HPDE6-E6E7 (cell line): ENCODE measurements around the gene DNAH17.
"Not testable (repeated sequence)": the region's sequence is repeated elsewhere in the genome, so short reads cannot be mapped to it uniquely, and the experiment has no call there.

Source experiments
- DNase-seq: peaks from one replicate; pipeline ENCODE4 v3.0.0; 2011; ENCODE audit warnings: missing footprints; ENCODE audit errors: extremely low spot score

Gene DNAH17

GRCh38 chr17:78477913-78478756, 99.1 kb downstream of the DNAH17 start:
- no peak for DNase-seq

GRCh38 chr17:78476973-78477372, 100.2 kb downstream of the DNAH17 start:
- DNase-seq, result no peak

DNA sequence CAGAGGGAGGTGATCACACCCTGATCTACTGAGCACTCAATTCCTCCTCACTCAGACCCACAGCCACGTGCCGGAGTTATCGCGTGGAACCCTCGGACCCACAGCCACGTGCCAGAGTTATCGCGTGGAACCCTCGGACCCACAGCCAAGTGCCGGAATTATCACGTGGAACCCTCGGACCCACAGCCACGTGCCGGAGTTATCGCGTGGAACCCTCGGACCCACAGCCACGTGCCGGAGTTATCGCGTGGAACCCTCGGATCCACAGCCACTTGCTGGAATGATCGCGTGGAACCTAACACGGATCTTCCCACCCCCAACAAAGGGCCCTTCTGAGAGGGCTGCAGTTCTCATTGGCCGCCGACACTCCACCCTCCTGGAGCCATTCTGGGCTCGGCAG, 101.0 kb downstream of the DNAH17 start:
- DNase-seq, result no peak

DNA sequence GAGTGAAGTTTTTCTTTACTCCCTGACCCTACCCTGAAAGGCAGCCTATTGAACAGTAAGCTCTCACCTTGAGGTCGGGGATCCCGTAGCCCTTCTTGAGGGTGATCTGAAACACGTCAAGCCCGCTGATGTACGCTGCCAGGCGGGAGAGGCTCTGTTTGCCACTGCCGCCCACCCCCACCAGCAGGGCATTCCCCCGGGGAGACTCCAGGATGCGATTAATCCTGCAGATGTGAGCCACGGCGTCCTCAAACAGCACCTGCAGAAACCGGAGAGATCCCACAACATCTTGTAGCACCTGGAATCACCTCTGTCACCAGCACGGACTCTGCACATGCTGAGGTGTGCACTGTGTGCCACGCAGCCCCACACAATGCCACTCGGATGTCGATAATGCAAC, 102.0 kb downstream of the DNAH17 start:
- DNase-seq, result no peak

- DNase-seq, result no peak
Observed at GRCh38 chr17:78474614-78475146, 102.5 kb downstream of the DNAH17 start.

DNA sequence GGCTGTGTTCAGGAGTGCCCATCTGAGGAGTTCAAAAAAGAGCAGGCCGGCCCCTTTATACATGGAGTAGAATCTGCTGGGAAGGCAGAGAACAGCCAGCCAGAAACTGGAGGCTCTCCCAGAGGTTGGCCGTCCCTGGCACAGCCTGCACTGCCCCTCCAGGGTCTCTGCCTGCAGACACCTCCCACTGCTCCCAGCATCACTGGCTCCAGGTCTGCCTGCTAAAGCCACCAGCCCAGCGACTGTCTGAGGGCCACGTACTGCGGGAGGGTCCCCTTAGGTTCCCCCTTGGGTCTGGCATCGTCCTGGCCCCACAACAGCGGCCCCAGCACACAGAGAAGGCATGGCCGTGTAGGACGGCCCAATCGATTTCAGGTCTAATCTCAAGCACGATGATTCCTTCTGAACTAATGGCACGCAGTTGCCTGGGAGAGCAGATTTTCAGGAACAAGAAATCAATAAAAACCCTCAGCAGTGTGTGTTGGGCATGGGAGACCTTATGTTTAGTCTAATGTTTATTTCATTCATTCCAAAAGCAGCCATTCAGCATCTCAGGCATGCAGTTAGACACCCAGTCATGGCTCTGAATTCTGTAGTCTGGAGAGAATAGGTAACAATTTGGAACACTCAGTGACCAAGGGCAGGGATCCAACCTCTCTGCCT, 103.1 kb downstream of the DNAH17 start:
- DNase-seq, result no peak

DNA sequence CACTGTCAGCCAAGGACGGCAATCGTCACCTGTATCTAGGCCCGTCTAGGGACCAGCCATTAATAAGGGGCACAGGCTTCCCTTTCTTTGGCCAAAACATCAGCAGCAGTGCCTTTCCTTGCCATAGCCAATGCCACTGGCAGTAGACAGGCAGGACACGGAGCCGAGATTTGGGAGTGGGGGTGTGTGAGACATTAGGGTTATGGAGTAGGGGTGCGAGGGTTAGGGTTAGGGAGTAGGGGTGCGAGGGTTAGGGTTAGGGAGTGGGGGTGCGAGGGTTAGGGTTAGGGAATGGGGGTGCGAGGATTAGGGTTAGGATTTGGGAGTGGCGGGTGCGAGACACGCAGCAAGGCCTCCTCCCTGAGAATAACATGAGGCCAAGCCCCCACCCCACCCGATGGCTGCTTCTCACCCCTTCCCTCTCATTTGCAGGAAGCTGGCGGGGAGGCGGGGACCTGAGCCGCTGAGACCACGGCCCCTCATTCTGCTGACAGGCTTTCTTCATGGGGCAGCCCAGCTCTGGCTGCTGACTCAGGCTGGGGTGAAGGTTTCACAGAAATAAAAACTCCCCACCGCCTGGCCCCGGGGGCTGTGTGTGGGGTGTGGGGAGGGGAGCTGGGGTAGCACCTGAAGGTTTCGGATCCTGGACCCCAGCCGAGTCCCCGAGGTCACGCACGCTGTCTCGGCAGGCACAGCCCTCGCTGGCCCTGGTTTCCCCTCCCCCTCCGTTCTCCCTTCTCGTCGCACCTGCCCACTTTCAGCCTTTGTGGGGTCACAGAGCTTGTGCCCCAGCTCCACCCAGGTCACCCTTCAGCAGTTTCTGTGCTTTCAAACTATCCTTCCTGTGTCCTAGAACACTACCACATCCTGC, 104.9 kb downstream of the DNAH17 start:
- no peak for DNase-seq

- no peak for DNase-seq
Observed at GRCh38 chr17:78471635-78472034, 105.6 kb downstream of the DNAH17 start.

DNA sequence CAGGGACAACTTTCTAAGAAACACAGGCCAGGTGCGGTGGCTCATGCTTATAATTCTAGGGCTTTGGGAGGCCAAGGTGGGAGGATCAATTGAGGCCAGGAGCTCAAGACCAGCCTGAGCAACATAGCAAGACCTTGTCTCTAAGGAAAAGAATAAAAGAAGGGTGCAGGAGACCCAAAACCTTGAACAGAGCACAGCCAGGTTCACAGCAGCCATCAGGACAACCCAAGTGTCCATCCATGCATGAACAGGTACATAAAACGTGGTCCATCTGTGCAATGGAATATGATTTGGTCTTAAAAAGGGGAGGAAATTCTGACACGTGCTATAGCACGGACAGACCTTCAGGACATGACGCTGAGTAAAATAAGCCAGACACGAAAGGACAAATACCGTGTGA, 107.8 kb downstream of the DNAH17 start:
- no peak for DNase-seq

GRCh38 chr17:78468366-78468765, 108.8 kb downstream of the DNAH17 start:
- DNase-seq, result no peak

DNA sequence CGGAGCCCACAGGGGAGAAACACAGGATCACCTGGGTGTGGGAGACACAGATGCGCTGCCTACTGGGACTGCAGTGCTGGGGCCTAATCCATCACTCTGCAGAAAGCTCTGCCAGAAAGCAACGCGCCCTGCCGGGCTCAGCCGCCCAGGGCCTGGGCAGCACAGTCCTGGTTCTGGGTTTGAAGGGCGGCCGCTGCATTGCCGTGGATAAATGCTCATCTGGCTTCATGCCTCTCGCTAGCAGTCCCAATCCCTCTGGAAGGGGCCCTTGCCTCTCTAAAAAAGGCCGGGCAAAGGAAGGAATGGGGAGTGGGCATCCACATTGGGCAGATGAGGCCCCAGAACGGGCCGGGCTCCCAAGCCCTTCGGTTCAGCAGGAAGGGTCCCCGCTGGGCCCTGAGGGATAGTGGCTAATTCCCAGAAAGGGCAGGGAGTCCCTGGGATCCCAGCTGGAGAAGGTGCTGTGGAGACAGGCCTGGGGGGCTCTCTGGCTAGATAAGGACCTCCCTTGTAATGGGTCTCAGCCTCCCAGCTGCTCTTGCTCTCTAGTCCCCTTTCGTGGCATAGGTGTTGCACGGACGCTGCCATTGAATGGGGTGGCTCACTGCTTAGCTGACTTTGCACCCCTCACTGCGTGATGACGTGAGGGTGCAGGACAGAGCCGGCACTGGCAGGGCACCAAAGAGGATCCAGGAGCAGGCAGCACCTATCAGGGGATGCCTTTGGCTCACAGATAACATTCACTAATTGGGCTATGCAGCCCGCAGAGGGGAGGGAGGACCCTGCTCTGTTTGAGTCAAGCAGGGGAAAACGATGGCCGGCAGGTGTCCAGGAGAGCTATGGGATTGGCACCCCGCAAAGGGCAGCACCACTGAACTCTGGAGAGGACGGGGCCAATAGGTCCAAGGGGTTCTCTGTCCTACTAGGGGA, 110.1 kb downstream of the DNAH17 start:
- no peak for DNase-seq

GRCh38 chr17:78466109-78466785, 110.9 kb downstream of the DNAH17 start:
- DNase-seq, result not testable (repeated sequence)

- no peak for DNase-seq
Observed at GRCh38 chr17:78462148-78462547, 115.0 kb downstream of the DNAH17 start.

DNA sequence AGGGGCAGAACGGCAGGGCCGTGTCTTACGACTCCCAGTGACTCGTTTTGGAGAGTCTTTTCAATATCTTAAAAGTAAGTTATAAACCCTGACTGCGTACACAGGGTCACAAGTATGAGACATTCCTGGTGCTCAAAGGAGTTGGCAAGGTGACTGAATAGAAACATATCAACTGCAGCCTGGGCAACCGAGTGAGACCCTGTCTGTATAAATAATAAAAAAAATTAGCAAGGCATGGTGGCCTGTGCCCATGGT, 115.5 kb downstream of the DNAH17 start:
- no peak for DNase-seq

- DNase-seq, result no peak
Observed at GRCh38 chr17:78460951-78461798, 116.0 kb downstream of the DNAH17 start.

- no peak for DNase-seq
Observed at GRCh38 chr17:78460176-78460675, 117.0 kb downstream of the DNAH17 start.

DNA sequence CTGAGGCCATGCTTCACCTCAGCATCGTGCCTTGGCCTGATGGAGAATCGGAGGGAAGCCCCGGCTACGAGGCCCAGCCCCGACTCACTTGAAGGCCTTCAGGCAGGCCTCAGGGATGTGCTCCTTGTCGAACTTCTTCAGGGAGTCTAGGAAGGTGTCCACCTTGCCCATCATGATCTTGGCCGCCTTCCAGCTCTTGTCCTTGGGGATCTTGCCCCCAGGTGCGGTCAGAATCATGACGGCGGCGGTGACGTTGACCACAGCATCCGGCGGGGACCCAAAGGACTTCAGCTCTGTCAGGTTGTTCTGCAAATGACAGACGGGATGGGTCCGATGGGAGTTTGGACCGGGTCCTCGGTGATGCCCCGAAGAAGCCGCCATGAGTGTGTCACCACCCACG, 117.5 kb downstream of the DNAH17 start:
- DNase-seq, result no peak

GRCh38 chr17:78458736-78459335, 118.4 kb downstream of the DNAH17 start:
- no peak for DNase-seq

GRCh38 chr17:78458091-78458490, 119.1 kb downstream of the DNAH17 start:
- no peak for DNase-seq
